IPS-18c (cell line): ENCODE measurements around the gene PLA2G2C.

Source experiments
- H3K4me3 ChIP-seq: 2 replicates; pipeline ENCODE4 v1.7.0; 2013; ENCODE audit warnings: low read depth, mild to moderate bottlenecking, low read length, moderate library complexity; ENCODE audit not compliant: insufficient read depth
- H3K9me3 ChIP-seq: one replicate; pipeline ENCODE4 v1.6.1; 2013; ENCODE audit warnings: mild to moderate bottlenecking, low read length, moderate library complexity; ENCODE audit not compliant: control insufficient read depth, insufficient read depth

The PLA2G2C gene

GRCh38 chr1:20212085-20212684 is 25.9 kb upstream of the PLA2G2C start:
- H3K4me3 ChIP-seq = no peak overlapping the region

GRCh38 chr1:20211511-20211931 is 25.2 kb upstream of the PLA2G2C start:
- H3K4me3 ChIP-seq = no peak overlapping the region
- H3K9me3 ChIP-seq = no peaks in the 10 kb centered on the region

More at GRCh38 chr1:20212085-20212684, 25.9 kb upstream of the PLA2G2C start:
- H3K9me3 ChIP-seq = no peaks in the 10 kb centered on the region

- Histone ChIP-seq H3K9me3 (no peaks in the 10 kb centered on the region), H3K4me3 (no peak overlapping the region)
Observed at GRCh38 chr1:20210736-20211460, 24.6 kb upstream of the PLA2G2C start.

GRCh38 chr1:20209471-20209870 is 23.2 kb upstream of the PLA2G2C start:
- no peak overlapping the region for H3K4me3 ChIP-seq
- H3K9me3 ChIP-seq = no peaks in the 10 kb centered on the region

GRCh38 chr1:20207546-20207945 is 21.2 kb upstream of the PLA2G2C start:
- Histone ChIP-seq H3K4me3 (no peak overlapping the region), H3K9me3 (no peaks in the 10 kb centered on the region)

GRCh38 chr1:20202166-20202565 is 15.8 kb upstream of the PLA2G2C start:
- no peaks in the 10 kb centered on the region for H3K9me3 ChIP-seq
- H3K4me3 ChIP-seq = no peak overlapping the region

GRCh38 chr1:20200966-20201365 is 14.6 kb upstream of the PLA2G2C start:
- H3K9me3 ChIP-seq = no peaks in the 10 kb centered on the region

GRCh38 chr1:20199840-20200239 is 13.5 kb upstream of the PLA2G2C start:
- no peaks in the 10 kb centered on the region for H3K9me3 ChIP-seq
- H3K4me3 ChIP-seq = no peak overlapping the region

More at GRCh38 chr1:20200966-20201365, 14.6 kb upstream of the PLA2G2C start:
- H3K4me3 ChIP-seq = no peak overlapping the region

- Histone ChIP-seq H3K9me3 (no peaks in the 10 kb centered on the region), H3K4me3 (no peak overlapping the region)
Observed at GRCh38 chr1:20199403-20199802, 13.1 kb upstream of the PLA2G2C start.

GRCh38 chr1:20198918-20199317 is 12.6 kb upstream of the PLA2G2C start:
- no peaks in the 10 kb centered on the region for H3K9me3 ChIP-seq
- H3K4me3 ChIP-seq = no peak overlapping the region

GRCh38 chr1:20198296-20198695 is 12.0 kb upstream of the PLA2G2C start:
- H3K9me3 ChIP-seq = no peaks in the 10 kb centered on the region
- H3K4me3 ChIP-seq = no peak overlapping the region

GRCh38 chr1:20197329-20197791 is 11.0 kb upstream of the PLA2G2C start:
- no peak overlapping the region for H3K4me3 ChIP-seq
- no peaks in the 10 kb centered on the region for H3K9me3 ChIP-seq

- H3K4me3 ChIP-seq = no peak overlapping the region
- H3K9me3 ChIP-seq = no peaks in the 10 kb centered on the region
Observed at GRCh38 chr1:20195462-20195780, 9.1 kb upstream of the PLA2G2C start.

GRCh38 chr1:20194757-20195461 is 8.6 kb upstream of the PLA2G2C start:
- Histone ChIP-seq H3K4me3 (no peak overlapping the region), H3K9me3 (no peaks in the 10 kb centered on the region)

- Histone ChIP-seq H3K4me3 (no peak overlapping the region), H3K9me3 (no peaks in the 10 kb centered on the region)
Observed at GRCh38 chr1:20194224-20194623, 7.9 kb upstream of the PLA2G2C start.

GRCh38 chr1:20192871-20193411 is 6.6 kb upstream of the PLA2G2C start:
- H3K9me3 ChIP-seq = no peaks in the 10 kb centered on the region
- no peak overlapping the region for H3K4me3 ChIP-seq

GRCh38 chr1:20192364-20192763 is 6.0 kb upstream of the PLA2G2C start:
- Histone ChIP-seq H3K4me3 (no peak overlapping the region), H3K9me3 (no peaks in the 10 kb centered on the region)

GRCh38 chr1:20191266-20191825 is 5.0 kb upstream of the PLA2G2C start:
- Histone ChIP-seq H3K9me3 (no peaks in the 10 kb centered on the region), H3K4me3 (no peak overlapping the region)
